HG03045 (cell line): ENCODE results near the gene PLEKHO2.
A peak's percentile ranks its signal among the peaks of the same experiment; 100 is the strongest.

Experiments used
- ATAC-seq: cut with Tn5 transposase; IDR thresholded peaks from one replicate; pipeline ENCODE4 v1.9.1; 2021; ENCODE audit warnings: mild to moderate bottlenecking, moderate library complexity; ENCODE audit not compliant: unreplicated experiment

Gene PLEKHO2

DNA sequence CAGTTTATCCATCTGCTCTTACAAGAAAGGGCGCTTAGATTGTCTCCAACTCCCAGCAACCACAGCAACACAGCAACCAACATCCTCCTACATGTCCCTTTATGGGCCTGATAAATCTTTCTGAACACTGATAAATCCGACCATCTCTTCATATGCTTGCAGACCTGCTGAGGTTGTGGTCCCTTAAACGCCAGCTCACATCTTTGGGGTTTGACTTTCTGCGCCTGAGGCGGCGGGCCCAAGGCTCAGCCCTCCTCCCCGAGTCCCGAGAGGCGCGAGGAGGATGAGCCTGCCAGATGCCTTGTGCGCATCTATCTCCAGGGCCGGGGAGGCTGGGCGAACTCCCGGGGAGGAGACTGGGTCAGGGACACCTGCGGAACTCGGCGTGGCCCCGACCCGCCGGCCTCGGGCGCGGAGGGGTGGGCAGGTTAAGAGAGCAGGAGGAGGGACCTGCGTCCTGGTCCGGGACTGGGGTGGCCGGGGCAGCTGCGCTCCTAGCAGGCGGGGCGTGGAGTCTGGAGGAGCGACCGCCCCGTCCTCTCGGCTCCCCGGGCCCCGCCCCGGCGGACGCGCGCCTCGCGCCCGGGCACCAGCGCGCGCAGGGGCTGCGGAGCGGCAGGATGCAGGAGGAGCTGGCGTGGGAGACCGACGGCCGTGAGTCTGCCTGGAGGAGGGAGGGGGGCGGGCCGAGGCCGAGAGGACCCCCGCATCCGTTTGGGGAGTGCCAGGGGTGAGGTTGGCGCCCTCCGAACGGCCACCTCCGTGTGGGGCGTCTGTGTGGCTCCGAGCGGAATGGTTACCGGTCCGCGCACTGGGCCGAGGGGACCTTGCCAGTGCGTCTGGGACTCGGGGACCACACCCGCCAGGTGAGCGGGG is 69.8 kb downstream of the PLEKHO2 start, which contains the start of gene ANKDD1A:
Gene ANKDD1A, plus strand, starts transcription at position 592 of the 876 bp plus-strand sequence. Its CDS starts 29 bp downstream, at position 621.
- ATAC-seq: peak; percentile 74

DNA sequence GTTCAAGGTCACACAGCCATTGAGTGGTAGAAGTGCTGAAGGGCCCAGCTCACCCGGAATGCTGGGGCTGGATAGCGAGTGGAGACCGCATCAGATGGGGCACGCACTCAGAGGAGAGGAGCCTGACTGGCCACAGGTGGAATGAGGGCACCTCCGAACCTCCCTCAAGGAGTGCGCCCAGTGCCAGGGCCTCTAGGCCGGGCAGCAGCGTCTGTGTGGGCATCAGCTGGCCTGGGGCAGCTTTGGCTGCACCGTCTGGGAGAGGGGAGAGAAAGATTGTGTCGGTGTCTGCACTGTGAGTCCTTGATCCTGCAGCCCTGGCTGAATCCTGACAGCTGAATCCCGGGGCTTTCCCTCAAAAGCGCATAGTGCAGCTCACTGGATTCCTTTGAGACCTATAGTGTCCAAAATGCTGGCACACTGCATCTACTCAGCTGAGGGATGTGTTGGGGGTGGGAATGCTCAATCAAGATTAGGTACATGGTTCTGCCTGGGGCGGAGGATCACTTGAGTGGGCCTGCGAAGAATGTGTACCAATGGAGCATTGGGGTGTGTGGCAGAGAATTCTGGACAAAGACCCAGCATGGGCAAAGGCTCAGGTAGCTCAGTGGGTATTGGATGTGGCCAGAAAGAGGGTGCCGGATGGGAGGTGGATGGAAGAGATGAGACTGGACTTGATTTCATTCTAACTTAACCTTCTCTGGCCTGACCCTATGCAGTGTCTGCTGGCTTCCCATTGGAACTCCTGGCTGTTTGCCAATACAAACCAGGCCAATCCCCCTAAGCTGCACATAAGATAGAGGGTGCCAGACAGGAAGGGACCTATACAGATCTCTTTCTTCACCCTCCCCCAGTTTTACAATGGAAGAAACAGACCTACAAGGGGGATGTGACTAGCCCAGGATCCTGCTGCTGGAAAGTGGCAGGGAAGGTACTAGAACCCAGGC is 70.9 kb downstream of the PLEKHO2 start:
- ATAC-seq: no peak

DNA sequence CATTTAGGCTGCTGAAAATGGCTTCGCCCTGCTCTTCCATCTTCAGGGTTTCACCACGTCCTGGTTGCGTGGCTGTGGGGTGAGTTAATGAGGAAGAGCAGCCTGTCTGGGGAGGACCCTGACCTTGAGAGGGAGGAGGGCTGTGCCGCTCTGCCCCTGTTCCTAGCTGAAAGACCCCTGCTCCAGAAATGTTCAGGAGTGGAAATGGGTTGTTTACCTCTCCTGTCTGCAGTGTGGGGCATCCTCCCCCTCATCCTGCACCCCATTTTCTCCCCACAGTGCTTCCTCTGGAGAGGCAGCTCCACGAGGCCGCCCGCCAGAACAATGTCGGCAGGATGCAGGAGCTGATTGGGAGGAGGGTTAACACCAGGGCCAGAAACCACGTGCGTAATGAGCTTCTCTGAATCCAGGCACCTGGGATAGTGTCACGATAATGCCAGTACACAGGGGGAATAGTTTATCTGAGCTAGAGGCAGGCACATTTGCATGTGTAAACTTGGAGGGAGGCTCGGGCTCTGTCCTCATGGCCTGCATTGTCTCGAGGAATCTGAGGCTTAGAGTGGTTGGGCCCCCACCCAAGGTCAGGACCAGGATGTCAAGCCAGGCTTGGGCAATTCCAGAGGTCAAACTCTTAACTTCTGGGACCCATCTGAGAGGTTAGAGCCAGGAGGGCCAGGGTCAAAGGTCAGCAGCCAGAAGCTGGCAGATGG is 74.0 kb downstream of the PLEKHO2 start:
- ATAC-seq: no peak

DNA sequence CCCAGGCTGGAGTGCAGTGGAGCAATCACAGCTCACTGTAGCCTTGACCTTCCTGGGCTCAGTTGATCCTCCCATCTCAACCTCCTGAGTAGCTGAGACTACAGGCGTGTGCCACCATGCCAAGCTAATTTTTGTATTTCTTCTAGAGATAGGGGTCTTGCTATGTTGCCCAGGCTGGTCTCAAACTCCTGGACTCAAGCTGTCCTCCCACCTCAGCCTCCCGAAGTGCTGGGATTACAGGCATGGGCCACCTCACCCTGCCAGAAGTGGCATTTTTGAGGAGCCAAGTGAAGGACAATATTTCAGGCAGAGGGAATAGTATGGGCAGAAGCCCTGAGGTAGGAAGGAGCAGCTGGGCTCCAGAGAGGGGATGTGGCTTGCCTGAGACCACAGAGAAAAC is 74.7 kb downstream of the PLEKHO2 start:
- ATAC-seq: no peak

DNA sequence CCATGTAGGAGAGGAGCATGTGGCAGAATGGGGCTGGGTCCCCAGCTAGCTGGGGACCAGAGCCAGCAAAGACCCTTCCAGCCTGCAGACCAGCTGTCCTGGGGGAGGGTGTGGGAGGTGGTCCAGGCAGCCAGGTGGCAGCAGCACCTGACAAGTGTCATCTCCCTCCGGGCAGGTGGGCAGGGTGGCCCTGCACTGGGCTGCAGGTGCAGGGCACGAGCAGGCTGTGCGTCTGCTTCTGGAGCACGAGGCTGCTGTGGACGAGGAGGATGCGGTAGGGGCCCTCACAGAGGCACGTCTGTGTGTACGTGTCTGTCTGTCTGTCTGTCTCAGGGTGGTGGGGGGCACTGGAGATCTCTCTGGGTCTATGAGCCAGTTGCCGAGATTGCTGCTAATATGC is 75.5 kb downstream of the PLEKHO2 start:
- ATAC-seq: no peak
